Mesenchymal stem cell (in vitro differentiated cells and primary cell): Measurements from ENCODE around the gene TGM1.
A peak's percentile ranks its signal among the peaks of the same experiment; 100 is the strongest.

Experiments
- DNase-seq: peaks from one replicate; pipeline ENCODE4 v3.0.0-alpha.2; 2013
- H2AFZ ChIP-seq: one replicate; pipeline ENCODE4 v1.6.1; 2013; ENCODE audit warnings: low read depth, mild to moderate bottlenecking, control low read depth, inconsistent platforms, low read length, moderate library complexity
- H2AK5ac ChIP-seq: 2 replicates; pipeline ENCODE4 v1.6.1; 2013; ENCODE audit warnings: low read length, moderate library complexity, mild to moderate bottlenecking, inconsistent platforms; ENCODE audit not compliant: severe bottlenecking
- H2BK120ac ChIP-seq: one replicate; pipeline ENCODE4 v1.6.1; 2013; ENCODE audit warnings: low read depth, mild to moderate bottlenecking, inconsistent platforms, low read length, moderate library complexity
- H2BK12ac ChIP-seq, 2 experiments: one replicate each; pipeline ENCODE4 v1.6.1; 2013; ENCODE audit warnings: inconsistent platforms in 2 of 2, low read length in 2 of 2, mild to moderate bottlenecking in 2 of 2, moderate library complexity in 2 of 2, control low read depth in 1 of 2
- H2BK15ac ChIP-seq: one replicate; pipeline ENCODE4 v1.6.1; 2013; ENCODE audit warnings: mild to moderate bottlenecking, low read depth, inconsistent platforms; ENCODE audit not compliant: poor library complexity, severe bottlenecking
- H2BK5ac ChIP-seq: 2 replicates; pipeline ENCODE4 v1.6.1; 2013; ENCODE audit warnings: low read depth, mild to moderate bottlenecking, low read length, control low read depth, inconsistent platforms; ENCODE audit not compliant: poor library complexity, severe bottlenecking
- H3K14ac ChIP-seq, 2 experiments: one replicate each; pipeline ENCODE4 v1.6.1; 2013; ENCODE audit warnings: inconsistent platforms in 2 of 2, low read length in 2 of 2, control low read depth in 1 of 2, mild to moderate bottlenecking in 1 of 2, moderate library complexity in 1 of 2
- H3K18ac ChIP-seq, 2 experiments: one replicate each; pipeline ENCODE4 v1.6.1; 2013; ENCODE audit warnings: inconsistent platforms in 2 of 2, low read length in 2 of 2, control low read depth in 1 of 2, low read depth in 1 of 2, mild to moderate bottlenecking in 1 of 2
- H3K23ac ChIP-seq, 2 experiments: one replicate each; pipeline ENCODE4 v1.6.1; 2013; ENCODE audit warnings: inconsistent platforms in 2 of 2, low read length in 2 of 2, mild to moderate bottlenecking in 2 of 2, moderate library complexity in 2 of 2, control low read depth in 1 of 2
- H3K27ac ChIP-seq: 2 replicates; pipeline ENCODE4 v1.5.1; 2013; ENCODE audit warnings: mild to moderate bottlenecking, moderate library complexity, low read length, control low read depth, inconsistent platforms; ENCODE audit not compliant: poor library complexity, severe bottlenecking
- H3K27me3 ChIP-seq, 2 experiments: 2 replicates each; pipeline versions ENCODE4 v1.6.1 to v1.7.0; 2013; ENCODE audit warnings: low read length in 2 of 2, mild to moderate bottlenecking in 2 of 2, moderate library complexity in 2 of 2, control low read depth in 1 of 2, inconsistent platforms in 1 of 2; ENCODE audit not compliant: control insufficient read depth in 1 of 2, insufficient read depth in 1 of 2
- H3K36me3 ChIP-seq, 2 experiments: 2 replicates each; pipeline versions ENCODE4 v1.6.1 to v1.7.0; 2013; ENCODE audit warnings: low read length in 2 of 2, control low read depth in 1 of 2, inconsistent platforms in 1 of 2, low read depth in 1 of 2, mild to moderate bottlenecking in 1 of 2; ENCODE audit not compliant: insufficient read depth in 2 of 2, control insufficient read depth in 1 of 2
- H3K4ac ChIP-seq, 2 experiments: one replicate each; pipeline ENCODE4 v1.6.1; 2013; ENCODE audit warnings: inconsistent platforms in 2 of 2, low read length in 2 of 2, mild to moderate bottlenecking in 2 of 2, moderate library complexity in 2 of 2, control low read depth in 1 of 2, low read depth in 1 of 2
- H3K4me1 ChIP-seq: 2 replicates; pipeline ENCODE4 v1.6.1; 2013; ENCODE audit warnings: low read depth, low read length, control low read depth; ENCODE audit not compliant: control insufficient read depth, insufficient read depth
- H3K4me2 ChIP-seq: 2 replicates; pipeline ENCODE4 v1.6.1; 2013; ENCODE audit warnings: low read length, mild to moderate bottlenecking, inconsistent platforms; ENCODE audit not compliant: poor library complexity, severe bottlenecking
- H3K4me3 ChIP-seq, 2 experiments: 2 replicates each; pipeline versions ENCODE4 v1.5.1 to v1.7.0; 2013; ENCODE audit warnings: low read length in 2 of 2, mild to moderate bottlenecking in 2 of 2, control low read depth in 1 of 2, low read depth in 1 of 2; ENCODE audit not compliant: insufficient read depth in 1 of 2
- H3K79me1 ChIP-seq: replicated peaks from 2 replicates; pipeline ENCODE4 v1.6.1; 2013; ENCODE audit warnings: mild to moderate bottlenecking, control low read depth, low read length, inconsistent platforms; ENCODE audit not compliant: poor library complexity, severe bottlenecking
- H3K9ac ChIP-seq: 2 replicates; pipeline ENCODE4 v1.7.0; 2013; ENCODE audit warnings: mild to moderate bottlenecking, low read length, moderate library complexity
- H3K9me3 ChIP-seq: 2 replicates; pipeline ENCODE4 v1.7.0; 2013; ENCODE audit warnings: mild to moderate bottlenecking, low read length; ENCODE audit not compliant: control insufficient read depth
- H4K8ac ChIP-seq: one replicate; pipeline ENCODE4 v1.6.1; 2013; ENCODE audit warnings: inconsistent platforms, mild to moderate bottlenecking, low read length, moderate library complexity
- H4K91ac ChIP-seq: one replicate; pipeline ENCODE4 v1.6.1; 2013; ENCODE audit warnings: mild to moderate bottlenecking, low read length, inconsistent platforms
- WGBS: methylation state at CpG from one replicate; pipeline ENCODE4 v1.1.7; 2013; ENCODE audit warnings: mixed read lengths; 5-methylcytosine and 5-hydroxymethylcytosine counted together

The TGM1 gene

DNA sequence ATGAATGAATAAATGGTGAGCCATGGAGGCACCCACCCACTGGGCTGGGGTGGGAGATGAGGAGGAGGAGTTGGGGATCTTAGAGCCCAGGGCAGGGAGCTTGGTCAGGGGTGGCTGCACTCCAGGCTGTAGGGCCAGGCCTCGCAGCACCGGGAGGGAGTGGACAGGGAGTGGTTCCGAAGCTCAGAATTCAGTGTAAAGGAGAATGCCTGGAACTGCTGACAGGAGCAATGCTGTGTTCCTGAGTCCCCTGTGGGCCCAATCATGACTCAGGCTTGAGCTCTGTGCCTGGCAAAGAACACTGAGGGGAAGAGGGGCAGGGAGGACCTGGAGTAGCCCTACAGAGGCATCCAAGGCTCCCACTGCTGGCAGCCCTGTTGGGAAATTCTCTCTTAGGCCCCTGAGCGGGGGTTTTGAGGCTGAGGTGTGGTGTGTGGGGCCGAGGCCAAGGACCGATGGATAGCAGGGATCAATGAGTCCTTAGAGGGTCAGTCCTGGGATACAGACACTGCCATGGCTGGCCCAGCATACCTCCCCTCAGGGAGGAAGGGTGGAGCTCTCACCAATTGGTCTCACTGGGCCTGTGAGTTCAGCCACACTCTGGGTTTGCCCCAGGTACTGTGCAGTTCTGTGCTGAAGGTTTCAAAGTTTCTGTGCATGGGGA lies 18.0 kb upstream of the TGM1 start:
- Histone ChIP-seq H2BK120ac (no peak overlapping the region), H3K14ac (no peak overlapping the region), H2BK5ac (no peak overlapping the region), H2BK15ac (no peak overlapping the region), H2AK5ac (no peak overlapping the region), H3K27ac (no peak overlapping the region), H3K4me1 (peaks cover 7% of the 10 kb centered on the region), H3K18ac (no peak overlapping the region), H3K4me2 (no peak overlapping the region), H4K91ac (no peak overlapping the region), H2AFZ (no peak overlapping the region), H3K79me1 (peaks cover 28% of the 10 kb centered on the region), H4K8ac (no peak overlapping the region), H3K4me3 (peak overlapping the region; percentile 4 to 46), H3K23ac (no peak overlapping the region), H3K27me3 (no peaks in the 10 kb centered on the region), H3K4ac (no peak overlapping the region), H2BK12ac (no peak overlapping the region), H3K9me3 (no peaks in the 10 kb centered on the region), H3K9ac (peak overlapping the region; percentile 20), H3K36me3 (no peaks in the 10 kb centered on the region)
- no peak for DNase-seq
- 94% methylated on average over 6 of the region's 6 CpGs for WGBS

GRCh38 chr14:24279301-24280186 lies 16.6 kb upstream of the TGM1 start:
- Histone ChIP-seq H3K9me3 (no peaks in the 10 kb centered on the region), H3K4me3 (peak overlapping the region in 1 of 2 experiments; percentile 16), H3K79me1 (peaks cover 33% of the 10 kb centered on the region), H3K4me2 (no peak overlapping the region), H3K4me1 (peaks cover 7% of the 10 kb centered on the region), H2BK12ac (no peak overlapping the region), H3K23ac (no peak overlapping the region), H3K36me3 (no peaks in the 10 kb centered on the region), H4K8ac (no peak overlapping the region), H2BK120ac (no peak overlapping the region), H4K91ac (no peak overlapping the region), H3K18ac (no peak overlapping the region), H2AK5ac (no peak overlapping the region), H3K14ac (no peak overlapping the region), H2BK15ac (no peak overlapping the region), H3K4ac (no peak overlapping the region), H3K27me3 (no peaks in the 10 kb centered on the region), H3K27ac (no peak overlapping the region), H2BK5ac (no peak overlapping the region), H3K9ac (no peak overlapping the region), H2AFZ (no peak overlapping the region)
- no peak for DNase-seq
- 88% methylated on average over 11 of the region's 11 CpGs for WGBS

- H3K27ac ChIP-seq, result no peak overlapping the region
- no peak overlapping the region for H4K91ac ChIP-seq
- H2BK12ac ChIP-seq, result no peak overlapping the region
- no peak overlapping the region for H3K4me3 ChIP-seq
- no peak overlapping the region for H2BK15ac ChIP-seq
- no peak overlapping the region for H3K9ac ChIP-seq
- no peaks in the 10 kb centered on the region for H3K9me3 ChIP-seq
- no peak overlapping the region for H2BK120ac ChIP-seq
- no peaks in the 10 kb centered on the region for H3K27me3 ChIP-seq
- H3K4me1 ChIP-seq, result peaks cover 5% of the 10 kb centered on the region
- no peak overlapping the region for H2BK5ac ChIP-seq
- H3K23ac ChIP-seq, result no peak overlapping the region
- peaks cover 28% of the 10 kb centered on the region for H3K79me1 ChIP-seq
- H3K4me2 ChIP-seq, result no peak overlapping the region
- no peaks in the 10 kb centered on the region for H3K36me3 ChIP-seq
- H3K4ac ChIP-seq, result no peak overlapping the region
- no peak overlapping the region for H3K18ac ChIP-seq
- H3K14ac ChIP-seq, result no peak overlapping the region
- H2AFZ ChIP-seq, result no peak overlapping the region
- DNase-seq, result no peak
- no peak overlapping the region for H2AK5ac ChIP-seq
- WGBS, result 94% methylated on average over 5 of the region's 5 CpGs
- no peak overlapping the region for H4K8ac ChIP-seq
These were observed 15.4 kb upstream of the TGM1 start for GRCh38 chr14:24278424-24278823.

- Histone ChIP-seq H3K4ac (no peak overlapping the region), H3K4me2 (no peak overlapping the region), H3K27ac (no peak overlapping the region), H3K4me3 (no peak overlapping the region), H2BK15ac (no peak overlapping the region), H3K9me3 (no peaks in the 10 kb centered on the region), H4K91ac (no peak overlapping the region), H3K18ac (no peak overlapping the region), H2BK5ac (no peak overlapping the region), H3K27me3 (no peaks in the 10 kb centered on the region), H2BK120ac (no peak overlapping the region), H2AK5ac (no peak overlapping the region), H3K79me1 (peaks cover 28% of the 10 kb centered on the region), H2AFZ (no peak overlapping the region), H2BK12ac (no peak overlapping the region), H3K14ac (no peak overlapping the region), H4K8ac (no peak overlapping the region), H3K9ac (peak overlapping the region; percentile 30), H3K23ac (no peak overlapping the region), H3K4me1 (peaks cover 2% of the 10 kb centered on the region), H3K36me3 (no peaks in the 10 kb centered on the region)
- DNase-seq, result no peak
- 92% methylated on average over 11 of the region's 11 CpGs for WGBS
These were observed 14.8 kb upstream of the TGM1 start for GRCh38 chr14:24277606-24278321.
